Inflammatory macrophage (primary cell): Measurements from ENCODE around the gene ADAMTS9.

Experiments used
- DNase-seq, 2 donors: peaks; one replicate each; pipeline ENCODE4 v3.0.0-alpha.2; 2020 to 2022

The ADAMTS9 gene

DNA sequence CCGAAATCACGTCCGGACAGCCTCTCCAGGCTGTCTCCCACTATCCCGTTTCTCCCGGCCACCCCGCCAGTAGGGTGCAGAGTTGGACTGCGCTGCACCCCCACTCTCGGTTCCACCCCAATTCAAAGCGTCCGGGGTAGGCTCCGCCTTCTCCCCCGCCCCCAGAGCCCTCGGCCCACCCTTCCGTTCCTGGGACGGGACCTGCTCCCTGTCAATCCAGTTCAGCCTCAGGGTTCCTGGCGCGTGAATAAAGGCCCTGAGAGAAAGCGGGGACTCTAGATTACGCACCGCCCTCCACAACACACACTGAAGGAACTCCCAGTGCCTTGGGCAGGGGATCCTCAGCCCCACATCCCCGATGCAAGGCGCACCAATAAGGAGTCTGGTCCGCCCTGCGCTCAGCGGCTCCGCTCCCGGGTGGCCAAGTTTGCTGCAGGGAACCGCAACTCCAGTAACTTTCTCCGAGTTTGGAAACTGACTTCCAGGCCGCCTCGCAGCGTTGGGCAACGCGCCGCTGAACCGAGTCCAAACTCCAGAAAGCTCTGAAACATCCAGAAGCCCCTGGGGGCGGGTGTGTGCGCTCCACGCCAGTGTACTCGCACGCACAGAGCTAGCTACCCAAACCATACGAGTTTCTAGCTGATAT, 1.9 kb downstream of the ADAMTS9 start:
- no peak for DNase-seq

DNA sequence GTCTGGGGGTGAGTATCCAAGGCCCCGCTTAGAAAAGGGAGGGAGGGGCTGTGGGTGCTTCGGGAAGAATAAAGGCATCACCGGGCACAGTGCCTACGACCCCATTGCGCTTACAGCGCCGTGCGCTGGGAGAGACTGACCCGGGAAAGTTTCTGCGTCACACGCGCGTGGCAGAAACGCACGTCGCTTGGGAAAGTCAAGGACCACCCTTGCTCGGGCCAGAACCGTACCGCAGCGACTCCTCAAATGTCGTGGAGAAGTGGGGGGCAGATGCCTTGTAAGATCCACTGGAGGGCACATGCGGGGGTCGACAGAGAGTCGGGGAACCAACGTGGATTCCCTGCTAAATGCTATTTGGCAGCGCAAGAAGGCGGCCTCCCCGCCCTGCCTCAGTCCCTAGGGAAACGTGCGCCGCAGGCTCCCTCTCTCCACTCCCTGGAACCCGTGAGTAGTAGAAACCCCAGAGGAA, 2.4 kb downstream of the ADAMTS9 start:
- no peak for DNase-seq

DNA sequence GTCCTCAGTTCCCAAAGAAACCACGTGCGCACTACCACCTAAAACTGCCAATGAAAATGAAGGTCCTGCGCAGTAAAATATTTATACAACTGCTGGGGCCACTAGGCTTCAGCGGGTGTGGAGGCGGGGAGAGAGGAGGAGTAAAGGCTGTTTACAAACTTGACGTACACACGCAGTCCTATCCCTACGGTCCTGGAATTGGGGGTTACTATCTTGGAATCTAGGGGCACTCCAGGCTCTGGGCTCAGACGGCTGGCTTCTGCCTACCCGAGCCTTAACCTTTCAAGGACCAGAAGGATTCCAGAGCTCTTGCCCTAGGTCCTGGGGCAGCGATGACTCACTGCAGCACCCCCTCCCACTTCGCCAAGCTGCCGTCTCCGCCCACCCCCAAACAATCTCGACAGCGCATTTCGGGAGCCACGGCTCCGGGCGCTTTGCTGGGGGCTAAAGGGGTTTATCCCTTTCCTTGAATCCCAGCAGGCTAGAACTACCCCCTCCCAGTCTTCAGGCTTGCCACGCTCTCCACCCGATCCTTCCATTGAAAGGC, 3.0 kb downstream of the ADAMTS9 start:
- DNase-seq: no peak

DNA sequence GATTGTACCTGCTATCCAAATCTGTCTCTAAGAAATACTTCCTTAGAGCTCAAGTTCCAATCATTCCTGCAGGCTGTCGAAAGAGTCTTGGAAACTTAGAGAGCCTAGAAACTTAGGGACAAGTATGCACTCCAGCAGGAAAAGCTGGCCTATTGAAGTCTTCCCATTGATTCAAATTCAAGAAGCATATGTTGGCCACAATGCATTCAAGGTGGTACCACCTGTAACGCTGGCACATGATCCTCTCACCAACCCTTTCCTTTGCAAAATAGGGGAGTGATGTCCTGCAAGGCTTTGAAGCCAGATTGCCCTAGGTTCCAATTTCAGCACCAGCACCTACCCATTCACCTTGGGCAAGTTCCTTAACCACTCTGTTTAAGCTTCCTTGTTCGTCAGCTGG, 6.0 kb downstream of the ADAMTS9 start:
- DNase-seq: no peak

- DNase-seq: no peak
Observed at GRCh38 chr3:64681015-64681414, 6.8 kb downstream of the ADAMTS9 start.

GRCh38 chr3:64680334-64680733, 7.5 kb downstream of the ADAMTS9 start:
- no peak for DNase-seq

DNA sequence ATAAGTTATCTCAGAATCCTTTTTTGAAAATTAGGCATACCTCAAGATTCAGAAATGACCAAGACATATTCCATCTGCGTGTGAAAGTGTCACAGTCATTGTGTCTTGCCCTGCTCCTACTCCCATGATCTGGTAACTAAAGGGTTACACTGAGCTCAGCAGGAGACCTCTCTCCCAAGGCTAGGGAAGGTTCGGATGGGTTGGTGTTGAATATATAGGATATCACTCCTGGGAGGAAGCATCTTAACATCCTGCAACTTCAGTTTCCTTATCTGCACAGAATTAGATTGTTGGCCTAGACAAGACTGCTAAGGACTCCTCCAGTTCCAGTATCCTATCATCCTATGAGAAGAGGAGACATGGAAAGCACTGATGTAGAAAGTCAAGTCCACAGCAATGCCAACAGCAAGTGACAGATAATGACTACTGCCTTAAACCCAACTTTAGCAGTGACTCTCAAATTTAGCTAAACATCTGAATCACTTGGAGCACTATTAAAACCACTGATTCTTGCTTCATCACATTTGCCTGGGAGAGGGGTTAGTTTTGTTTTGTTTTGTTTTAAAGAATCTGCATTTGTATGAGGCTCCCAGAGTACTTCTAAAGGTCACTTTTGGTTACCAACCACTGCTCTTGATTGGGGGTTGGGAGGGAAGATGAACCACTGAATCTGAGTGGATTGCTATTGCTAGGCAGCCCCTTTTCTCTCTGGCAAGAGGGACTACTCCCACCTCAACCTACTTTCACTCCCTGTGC, 9.7 kb downstream of the ADAMTS9 start:
- DNase-seq: no peak

DNA sequence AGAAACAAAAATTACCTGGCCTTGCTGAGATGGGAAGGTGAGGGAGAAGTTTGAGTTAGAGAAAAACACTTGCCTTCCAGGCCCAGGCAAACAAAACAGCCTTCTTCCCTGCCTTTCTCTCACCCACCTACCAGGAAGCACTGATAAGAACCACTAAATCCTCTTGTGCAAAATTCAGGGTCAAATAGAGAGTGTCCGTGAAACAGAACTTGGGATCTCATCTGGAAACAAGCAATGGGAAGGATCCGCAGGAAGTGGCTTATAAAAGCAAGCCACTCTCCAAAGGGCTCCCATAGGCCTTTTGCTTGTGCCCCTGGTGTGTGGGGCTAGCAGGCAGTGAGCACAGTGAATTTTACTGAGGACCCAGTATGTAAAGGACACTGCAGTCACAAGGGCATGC, 11.0 kb downstream of the ADAMTS9 start:
- no peak for DNase-seq

GRCh38 chr3:64675687-64676247, 12.0 kb downstream of the ADAMTS9 start:
- DNase-seq: no peak

GRCh38 chr3:64674591-64675076, 13.2 kb downstream of the ADAMTS9 start:
- no peak for DNase-seq

- no peak for DNase-seq
Observed at GRCh38 chr3:64673159-64673715, 14.6 kb downstream of the ADAMTS9 start.

- DNase-seq: no peak
Observed at GRCh38 chr3:64668582-64669510, 19.0 kb downstream of the ADAMTS9 start.

- no peak for DNase-seq
Observed at GRCh38 chr3:64667887-64668581, 19.8 kb downstream of the ADAMTS9 start.

GRCh38 chr3:64667138-64667537, 20.7 kb downstream of the ADAMTS9 start:
- DNase-seq: no peak

GRCh38 chr3:64666171-64666588, 21.6 kb downstream of the ADAMTS9 start:
- no peak for DNase-seq

DNA sequence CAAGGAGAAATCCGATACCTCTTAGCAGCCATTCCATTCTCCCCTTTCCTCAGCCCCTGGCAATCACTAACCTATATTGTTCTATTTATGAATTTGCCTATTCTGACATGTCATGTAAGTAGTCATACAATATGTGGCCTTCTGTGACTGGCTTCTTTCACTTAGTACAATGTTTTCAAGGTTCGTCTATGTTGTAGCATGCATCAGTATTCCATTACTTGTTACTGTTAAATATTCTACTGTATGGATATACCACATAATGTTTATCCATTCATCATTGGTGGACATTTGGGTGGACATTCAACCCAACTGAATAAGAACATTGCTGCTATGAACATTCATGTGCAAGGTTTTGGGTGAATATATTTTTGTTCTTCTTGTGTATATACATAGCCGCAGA, 23.4 kb downstream of the ADAMTS9 start:
- no peak for DNase-seq

DNA sequence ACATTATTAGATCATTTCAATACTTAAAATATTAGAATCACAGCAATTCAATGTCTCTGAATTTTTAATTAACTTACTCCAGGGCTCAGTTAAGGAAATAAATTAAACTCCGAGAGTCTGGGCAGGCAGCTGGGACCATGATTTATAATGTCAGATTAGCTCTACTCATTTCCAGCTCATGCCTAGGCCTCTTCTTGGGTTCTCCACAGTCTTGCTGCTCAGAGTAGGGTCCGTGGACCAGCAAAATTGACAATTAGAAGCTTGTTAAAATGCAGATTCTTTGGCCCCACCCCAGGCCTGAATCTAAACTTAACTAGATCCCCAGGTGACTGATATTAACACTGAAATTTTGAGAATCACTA, 28.2 kb downstream of the ADAMTS9 start:
- no peak for DNase-seq

GRCh38 chr3:64658001-64658400, 29.8 kb downstream of the ADAMTS9 start:
- DNase-seq: no peak

GRCh38 chr3:64656544-64656943, 31.3 kb downstream of the ADAMTS9 start:
- no peak for DNase-seq

DNA sequence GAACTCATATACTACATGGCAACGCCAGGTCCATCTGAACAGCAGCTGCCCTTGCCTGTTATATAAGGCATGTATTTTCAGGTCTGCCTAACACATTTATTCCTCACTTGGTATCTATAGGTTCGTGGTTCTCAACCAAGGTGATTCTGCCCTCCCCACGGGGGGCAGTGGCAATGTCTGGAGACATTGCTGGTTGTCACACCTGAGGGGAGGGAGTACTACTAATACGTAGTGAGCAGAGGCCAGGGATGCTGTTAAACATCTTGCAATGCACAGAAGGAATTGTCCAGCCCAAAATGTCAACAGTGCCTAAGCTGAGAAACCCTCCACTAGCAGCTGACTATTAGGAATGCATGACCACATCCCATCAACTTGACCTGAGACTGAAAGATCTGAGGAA, 32.6 kb downstream of the ADAMTS9 start:
- DNase-seq: no peak

DNA sequence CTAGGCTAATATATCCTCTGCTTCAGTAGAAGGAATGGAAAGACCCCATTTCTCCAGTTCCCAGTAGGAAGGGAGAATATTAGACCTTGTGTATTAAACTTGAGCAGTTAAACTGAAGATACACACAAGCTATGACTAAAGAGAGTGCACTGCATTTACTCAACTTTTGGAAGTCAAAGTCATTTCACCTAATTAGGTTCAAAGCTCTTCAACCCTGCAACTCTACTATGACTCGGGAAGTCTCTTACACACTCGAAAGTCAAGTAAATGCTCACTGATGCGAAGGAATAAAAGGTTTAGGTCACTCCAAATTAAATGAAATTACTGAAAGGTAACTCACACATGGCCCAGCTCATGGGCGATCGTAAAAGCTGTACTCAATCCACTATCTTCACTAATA, 33.8 kb downstream of the ADAMTS9 start:
- no peak for DNase-seq

GRCh38 chr3:64653101-64653500, 34.7 kb downstream of the ADAMTS9 start:
- DNase-seq: no peak
